Chondrocyte (in vitro differentiated cells): ENCODE data around the gene COL4A2. TPM values are rescaled to one million over a fixed set of nuclear protein-coding genes. Genes with fewer than 3 reads are reported as not detected.

Experiments used
- DNase-seq: peaks from one replicate; pipeline ENCODE4 v3.0.0; 2021; ENCODE audit warnings: mixed read lengths, low spot score
- H3K27ac Mint-ChIP-seq: one replicate; pipeline ENCODE4 v1.8.0; 2021; ENCODE audit warnings: mild to moderate bottlenecking, moderate library complexity, mixed read lengths; ENCODE audit not compliant: unreplicated experiment
- H3K27me3 Mint-ChIP-seq: 2 replicates; pipeline ENCODE4 v1.8.0; 2021; ENCODE audit warnings: low read depth, mixed read lengths
- H3K36me3 Mint-ChIP-seq: 2 replicates; pipeline ENCODE4 v1.8.0; 2021; ENCODE audit warnings: low read depth, mixed read lengths
- H3K4me1 Mint-ChIP-seq: 2 replicates; pipeline ENCODE4 v1.8.0; 2021; ENCODE audit warnings: low read depth, mild to moderate bottlenecking, mixed read lengths
- H3K4me3 Mint-ChIP-seq: one replicate; pipeline ENCODE4 v1.8.0; 2021; ENCODE audit warnings: mild to moderate bottlenecking, moderate library complexity, mixed read lengths; ENCODE audit not compliant: unreplicated experiment
- H3K9me3 Mint-ChIP-seq: 2 replicates; pipeline ENCODE4 v1.8.0; 2021; ENCODE audit warnings: low read depth, mixed read lengths
- total RNA-seq: library from RNA; stranded (reverse); gene quantifications from 3 replicates; pipeline ENCODE4 v1.2.1, GENCODE V29; 2021
- TF ChIP-seq, protein P1 (sequence below): fragments of 200-600 bp; sonication (generic); IDR thresholded peaks from 2 replicates; pipeline ENCODE4 v1.5.0; 2021; ENCODE audit warnings: antibody characterized with exemption, mild to moderate bottlenecking, moderate library complexity

COL4A2 gene
- total RNA-seq, 1 donor from 2014 or later: 2,366 TPM

DNA sequence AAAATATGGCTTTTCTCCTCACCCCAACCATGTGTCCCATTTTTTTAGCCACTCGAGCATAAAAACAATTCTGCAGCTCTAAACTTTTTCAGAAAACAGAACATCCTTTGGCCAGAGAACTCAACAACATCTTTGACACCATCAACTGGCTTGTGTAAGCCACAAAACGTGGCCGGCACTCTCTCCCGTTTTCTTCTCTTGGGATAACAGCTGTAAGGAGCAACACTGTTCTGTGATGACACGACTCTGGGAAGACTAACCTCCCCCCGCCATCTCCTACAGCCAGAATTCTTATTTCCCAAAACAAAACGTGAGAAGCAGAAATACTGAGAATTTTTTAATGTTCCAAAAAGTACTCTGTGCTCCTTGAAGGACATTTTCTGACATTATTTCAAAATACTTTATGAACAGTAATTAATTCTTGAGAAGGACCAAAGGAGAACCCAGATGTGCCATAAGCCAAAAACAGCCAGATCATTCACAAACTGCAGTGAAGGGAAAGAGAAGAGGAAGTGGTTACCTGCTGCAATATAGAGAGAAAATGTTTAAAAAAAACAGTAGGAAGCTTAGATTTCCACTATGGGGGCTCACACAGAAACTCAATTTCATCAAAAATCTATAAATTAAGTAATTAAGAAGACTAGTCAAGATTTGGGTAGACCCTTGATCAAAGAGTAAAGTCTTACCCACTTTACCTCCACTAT lies 25.9 kb upstream of the COL4A2 start:
- Mint-ChIP-seq H3K9me3 (no peaks in the 10 kb centered on the region), H3K27me3 (no peaks in the 10 kb centered on the region), H3K27ac (peak overlapping the region; percentile 87), H3K4me1 (peaks cover 98% of the 10 kb centered on the region), H3K4me3 (peak overlapping the region; percentile 7), H3K36me3 (peaks cover 19% of the 10 kb centered on the region)
- TF ChIP-seq, protein P1, sequence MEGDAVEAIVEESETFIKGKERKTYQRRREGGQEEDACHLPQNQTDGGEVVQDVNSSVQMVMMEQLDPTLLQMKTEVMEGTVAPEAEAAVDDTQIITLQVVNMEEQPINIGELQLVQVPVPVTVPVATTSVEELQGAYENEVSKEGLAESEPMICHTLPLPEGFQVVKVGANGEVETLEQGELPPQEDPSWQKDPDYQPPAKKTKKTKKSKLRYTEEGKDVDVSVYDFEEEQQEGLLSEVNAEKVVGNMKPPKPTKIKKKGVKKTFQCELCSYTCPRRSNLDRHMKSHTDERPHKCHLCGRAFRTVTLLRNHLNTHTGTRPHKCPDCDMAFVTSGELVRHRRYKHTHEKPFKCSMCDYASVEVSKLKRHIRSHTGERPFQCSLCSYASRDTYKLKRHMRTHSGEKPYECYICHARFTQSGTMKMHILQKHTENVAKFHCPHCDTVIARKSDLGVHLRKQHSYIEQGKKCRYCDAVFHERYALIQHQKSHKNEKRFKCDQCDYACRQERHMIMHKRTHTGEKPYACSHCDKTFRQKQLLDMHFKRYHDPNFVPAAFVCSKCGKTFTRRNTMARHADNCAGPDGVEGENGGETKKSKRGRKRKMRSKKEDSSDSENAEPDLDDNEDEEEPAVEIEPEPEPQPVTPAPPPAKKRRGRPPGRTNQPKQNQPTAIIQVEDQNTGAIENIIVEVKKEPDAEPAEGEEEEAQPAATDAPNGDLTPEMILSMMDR: no peak
- no peak for DNase-seq

DNA sequence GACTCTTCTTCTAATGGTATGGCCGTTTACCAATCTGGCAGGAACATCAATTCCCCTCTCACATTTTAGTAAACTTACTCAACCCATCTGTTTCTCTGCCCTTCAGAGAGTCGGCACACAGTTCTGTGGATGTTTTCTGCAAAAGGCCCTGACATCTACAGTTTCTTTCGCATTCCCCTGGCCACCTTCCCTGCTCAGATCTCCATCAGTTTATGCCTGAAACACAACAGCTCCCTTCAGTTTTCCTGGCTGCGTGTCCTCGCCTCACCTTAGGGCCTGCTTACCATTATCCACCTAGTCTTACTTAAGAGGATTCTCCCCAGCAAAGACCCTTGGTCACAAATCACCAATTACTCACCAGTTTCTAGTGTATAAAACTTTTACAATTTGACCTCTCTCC lies 25.3 kb upstream of the COL4A2 start:
- H3K36me3 Mint-ChIP-seq: peaks cover 21% of the 10 kb centered on the region
- no peak overlapping the region for H3K4me3 Mint-ChIP-seq
- H3K4me1 Mint-ChIP-seq: peaks cover 98% of the 10 kb centered on the region
- DNase-seq: no peak
- TF ChIP-seq, protein P1: no peak
- H3K27me3 Mint-ChIP-seq: no peaks in the 10 kb centered on the region
- no peaks in the 10 kb centered on the region for H3K9me3 Mint-ChIP-seq
- peak overlapping the region; percentile 87 for H3K27ac Mint-ChIP-seq

DNA sequence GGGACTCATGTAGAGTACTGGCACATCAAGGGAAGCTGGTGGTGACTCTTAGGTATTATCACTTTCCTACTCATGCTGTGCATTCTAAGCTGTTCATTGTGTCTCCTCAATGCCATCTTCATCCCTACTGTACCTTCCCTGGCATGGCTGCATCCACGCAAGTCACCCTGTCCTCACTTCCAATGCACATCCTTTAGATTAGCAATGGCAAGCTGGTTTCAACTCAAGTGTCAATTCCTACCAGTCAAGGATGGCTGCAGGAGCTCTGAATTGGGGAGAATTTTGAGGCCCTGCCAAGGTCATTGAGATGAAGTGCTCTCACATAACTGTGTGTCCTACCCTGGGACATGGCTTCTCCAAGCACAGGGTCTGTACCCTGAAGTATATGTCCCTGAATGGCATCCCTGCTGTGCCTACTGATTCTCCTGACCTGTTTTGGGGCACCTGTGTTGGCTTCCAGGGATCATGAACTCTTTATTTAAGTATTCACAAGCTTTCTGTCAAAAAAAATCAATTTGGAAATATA lies 24.7 kb upstream of the COL4A2 start:
- H3K27me3 Mint-ChIP-seq: no peaks in the 10 kb centered on the region

DNA sequence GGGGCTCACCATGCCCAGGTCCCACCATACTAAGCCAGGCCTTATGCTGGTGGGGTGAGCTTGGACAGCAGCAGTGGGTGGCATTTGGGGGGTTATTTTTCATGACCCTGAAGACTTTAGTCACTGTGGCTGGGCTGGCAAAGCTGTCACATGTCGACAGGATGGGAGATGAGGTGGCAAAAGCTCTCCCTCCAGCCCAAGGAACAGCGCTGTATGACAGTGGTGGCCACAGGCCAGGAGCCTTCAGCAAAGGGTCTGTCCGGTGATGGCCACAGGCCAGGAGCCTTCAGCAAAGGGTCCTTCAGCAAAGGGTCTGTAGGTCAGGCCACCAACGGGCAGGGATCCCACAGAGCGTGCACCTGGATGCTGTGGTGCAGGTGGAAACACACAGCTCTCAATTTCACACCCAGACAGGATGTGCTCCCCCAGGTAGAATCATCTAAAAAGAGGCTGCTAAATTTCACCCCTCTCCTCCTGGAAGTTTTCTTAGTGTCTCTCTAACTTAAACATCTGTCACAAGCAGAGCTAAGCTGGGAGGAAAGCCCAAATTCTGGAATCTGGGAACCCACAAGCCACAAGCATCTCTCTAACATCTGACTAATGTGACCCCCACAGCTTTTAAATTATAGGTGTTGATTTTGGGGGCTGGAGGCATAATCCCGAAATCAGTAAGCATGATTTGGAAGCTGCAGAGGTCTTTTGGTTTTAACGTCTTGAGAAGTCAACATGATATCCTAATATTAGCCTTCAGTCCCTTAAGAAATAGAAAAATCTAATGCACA lies 23.2 kb upstream of the COL4A2 start:
- Mint-ChIP-seq H3K9me3 (no peaks in the 10 kb centered on the region), H3K27me3 (no peaks in the 10 kb centered on the region), H3K27ac (peak overlapping the region; percentile 86), H3K4me3 (no peak overlapping the region), H3K36me3 (peaks cover 29% of the 10 kb centered on the region), H3K4me1 (peaks cover 96% of the 10 kb centered on the region)
- TF ChIP-seq, protein P1: no peak
- no peak for DNase-seq

More for the DNA sequence above, 24.7 kb upstream of the COL4A2 start:
- Mint-ChIP-seq H3K9me3 (no peaks in the 10 kb centered on the region), H3K4me3 (no peak overlapping the region), H3K27ac (peak overlapping the region; percentile 87), H3K4me1 (peaks cover 100% of the 10 kb centered on the region), H3K36me3 (peaks cover 27% of the 10 kb centered on the region)
- no peak for DNase-seq
- TF ChIP-seq, protein P1: no peak

DNA sequence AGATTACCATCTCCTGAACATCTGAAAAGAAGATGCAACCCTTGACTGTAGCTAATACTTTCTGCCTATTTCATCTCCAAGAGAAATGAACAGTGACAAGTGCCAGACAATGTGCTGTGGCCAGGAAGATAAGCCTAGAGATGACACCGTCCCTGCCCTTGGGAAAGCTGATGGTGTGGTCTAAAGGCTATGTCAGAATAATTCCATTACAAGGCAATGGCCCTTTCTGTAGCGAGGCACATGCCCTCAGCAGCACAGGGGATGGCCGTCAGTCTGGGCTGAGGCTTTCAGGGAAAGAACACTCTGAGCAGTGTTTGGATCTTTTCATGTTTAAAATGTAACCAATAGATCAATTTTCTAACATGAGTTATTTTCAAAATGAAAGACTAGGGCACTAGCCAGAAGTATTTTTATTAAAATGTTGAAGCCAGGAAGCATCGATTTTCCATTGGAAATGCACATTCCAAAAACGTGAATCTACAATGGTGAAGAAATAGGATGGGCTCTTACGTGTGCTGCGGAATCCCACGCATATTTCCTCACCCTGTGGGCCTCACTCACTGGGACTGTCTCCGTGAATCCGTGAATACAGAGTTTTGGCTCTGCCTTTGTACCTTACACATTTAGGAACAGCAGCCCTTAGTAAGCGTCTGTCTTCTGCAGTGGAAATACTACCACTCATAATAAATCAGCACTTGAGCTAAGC lies 22.2 kb upstream of the COL4A2 start:
- DNase-seq: no peak
- TF ChIP-seq, protein P1: no peak
- Mint-ChIP-seq H3K4me1 (peaks cover 94% of the 10 kb centered on the region), H3K27ac (peak overlapping the region; percentile 86), H3K27me3 (no peaks in the 10 kb centered on the region), H3K4me3 (no peak overlapping the region), H3K9me3 (no peaks in the 10 kb centered on the region), H3K36me3 (peaks cover 35% of the 10 kb centered on the region)
